ENCODE measurements around the gene HIGD1B.

The HIGD1B gene

DNA sequence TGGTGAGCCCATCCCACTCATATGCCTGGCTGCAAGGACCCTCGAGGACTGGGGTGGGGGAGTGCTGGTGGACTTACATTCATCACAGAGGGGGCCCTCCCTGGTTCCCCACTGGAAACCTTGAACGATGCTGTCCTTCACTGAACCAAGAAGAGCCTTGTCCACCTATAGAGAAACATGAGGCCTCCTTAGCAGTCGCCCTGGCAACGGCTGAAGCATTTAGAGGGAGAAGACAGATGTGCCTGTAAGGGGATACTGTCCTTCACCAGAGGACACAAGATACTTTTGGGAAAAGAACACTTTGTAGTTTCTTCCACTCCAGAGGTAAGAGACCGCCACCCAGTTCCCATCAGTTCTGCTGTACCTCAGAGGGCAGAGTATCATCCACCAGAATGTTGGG lies 6.5 kb downstream of the HIGD1B start:
- no peaks in the 10 kb centered on the region for H3K27me3 Mint-ChIP-seq (ENCODE audit: low read depth)
- TF ChIP-seq, protein P1, sequence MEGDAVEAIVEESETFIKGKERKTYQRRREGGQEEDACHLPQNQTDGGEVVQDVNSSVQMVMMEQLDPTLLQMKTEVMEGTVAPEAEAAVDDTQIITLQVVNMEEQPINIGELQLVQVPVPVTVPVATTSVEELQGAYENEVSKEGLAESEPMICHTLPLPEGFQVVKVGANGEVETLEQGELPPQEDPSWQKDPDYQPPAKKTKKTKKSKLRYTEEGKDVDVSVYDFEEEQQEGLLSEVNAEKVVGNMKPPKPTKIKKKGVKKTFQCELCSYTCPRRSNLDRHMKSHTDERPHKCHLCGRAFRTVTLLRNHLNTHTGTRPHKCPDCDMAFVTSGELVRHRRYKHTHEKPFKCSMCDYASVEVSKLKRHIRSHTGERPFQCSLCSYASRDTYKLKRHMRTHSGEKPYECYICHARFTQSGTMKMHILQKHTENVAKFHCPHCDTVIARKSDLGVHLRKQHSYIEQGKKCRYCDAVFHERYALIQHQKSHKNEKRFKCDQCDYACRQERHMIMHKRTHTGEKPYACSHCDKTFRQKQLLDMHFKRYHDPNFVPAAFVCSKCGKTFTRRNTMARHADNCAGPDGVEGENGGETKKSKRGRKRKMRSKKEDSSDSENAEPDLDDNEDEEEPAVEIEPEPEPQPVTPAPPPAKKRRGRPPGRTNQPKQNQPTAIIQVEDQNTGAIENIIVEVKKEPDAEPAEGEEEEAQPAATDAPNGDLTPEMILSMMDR (IDR thresholded peaks at IDR 0.05; ENCODE audit: unreplicated experiment in 3 of 3), result no peak
- no peaks in the 10 kb centered on the region for H3K9me3 Mint-ChIP-seq
- H3K27ac Mint-ChIP-seq, result no peak overlapping the region
- no peaks in the 10 kb centered on the region for H3K4me1 Mint-ChIP-seq
- no peak overlapping the region for H3K4me3 Mint-ChIP-seq
- H3K36me3 Mint-ChIP-seq (ENCODE audit: low read depth), result peaks cover 72% of the 10 kb centered on the region

DNA sequence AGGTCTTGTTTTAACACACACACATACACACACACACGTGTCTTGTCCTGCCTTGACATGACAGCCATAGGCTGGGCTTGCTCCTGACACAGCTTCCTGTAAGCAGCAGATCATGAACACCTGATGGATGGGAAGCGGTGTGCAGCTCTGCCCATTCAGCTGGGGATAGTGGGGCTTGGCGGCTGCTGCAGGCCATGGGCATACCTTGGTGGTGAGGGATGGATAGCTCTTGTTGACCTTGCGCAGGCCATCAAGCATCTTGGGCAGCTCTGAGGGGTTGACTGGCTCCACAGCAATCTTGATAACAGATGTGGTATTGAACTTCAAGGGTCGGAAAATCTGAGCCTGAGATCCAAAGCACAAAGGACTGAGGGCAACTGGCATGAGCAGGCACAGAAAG lies 12.0 kb downstream of the HIGD1B start:
- peaks cover 74% of the 10 kb centered on the region for H3K36me3 Mint-ChIP-seq (ENCODE audit: low read depth)
- no peaks in the 10 kb centered on the region for H3K27me3 Mint-ChIP-seq (ENCODE audit: low read depth)
- no peak overlapping the region for H3K4me3 Mint-ChIP-seq
- no peaks in the 10 kb centered on the region for H3K9me3 Mint-ChIP-seq
- H3K27ac Mint-ChIP-seq, result no peak overlapping the region
- H3K4me1 Mint-ChIP-seq, result no peaks in the 10 kb centered on the region
- TF ChIP-seq, protein P1 (IDR thresholded peaks at IDR 0.05; ENCODE audit: unreplicated experiment in 3 of 3), result no peak

DNA sequence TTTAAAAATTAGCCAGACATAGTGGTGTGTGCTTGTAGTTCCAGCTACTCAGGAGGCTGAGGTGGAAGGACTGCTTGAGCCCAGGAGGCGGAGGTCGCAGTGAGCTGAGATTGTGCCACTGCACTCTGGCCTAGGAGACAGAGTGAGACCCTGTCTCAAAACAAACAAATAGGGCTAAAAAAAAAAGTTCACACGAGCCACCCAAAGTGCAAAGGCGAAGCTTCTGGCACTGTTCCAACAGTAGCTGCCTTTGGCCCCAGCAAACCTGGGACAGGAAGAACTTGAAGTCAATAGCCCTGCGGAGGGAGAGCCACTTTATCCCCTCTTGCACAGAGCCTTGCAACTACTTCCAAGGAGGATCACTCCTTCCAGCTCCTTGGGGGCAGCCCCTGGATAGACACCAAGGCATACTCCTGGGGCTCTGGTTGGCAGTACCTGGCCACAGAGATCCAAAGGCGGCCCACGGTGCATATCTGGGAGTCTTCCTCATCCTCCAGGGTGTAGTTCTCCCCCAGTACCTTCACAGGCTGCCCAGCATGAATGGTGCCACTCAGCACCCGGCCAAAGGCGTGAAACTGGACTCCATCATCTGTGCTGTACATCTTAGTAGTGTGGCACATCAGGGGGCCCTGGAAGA lies 14.7 kb downstream of the HIGD1B start:
- no peak overlapping the region for H3K27ac Mint-ChIP-seq
- TF ChIP-seq, protein P1 (IDR thresholded peaks at IDR 0.05; ENCODE audit: unreplicated experiment in 3 of 3), result no peak
- H3K4me1 Mint-ChIP-seq, result no peaks in the 10 kb centered on the region
- no peak overlapping the region for H3K4me3 Mint-ChIP-seq
- no peaks in the 10 kb centered on the region for H3K9me3 Mint-ChIP-seq
- peaks cover 56% of the 10 kb centered on the region for H3K36me3 Mint-ChIP-seq (ENCODE audit: low read depth)
- no peaks in the 10 kb centered on the region for H3K27me3 Mint-ChIP-seq (ENCODE audit: low read depth)

DNA sequence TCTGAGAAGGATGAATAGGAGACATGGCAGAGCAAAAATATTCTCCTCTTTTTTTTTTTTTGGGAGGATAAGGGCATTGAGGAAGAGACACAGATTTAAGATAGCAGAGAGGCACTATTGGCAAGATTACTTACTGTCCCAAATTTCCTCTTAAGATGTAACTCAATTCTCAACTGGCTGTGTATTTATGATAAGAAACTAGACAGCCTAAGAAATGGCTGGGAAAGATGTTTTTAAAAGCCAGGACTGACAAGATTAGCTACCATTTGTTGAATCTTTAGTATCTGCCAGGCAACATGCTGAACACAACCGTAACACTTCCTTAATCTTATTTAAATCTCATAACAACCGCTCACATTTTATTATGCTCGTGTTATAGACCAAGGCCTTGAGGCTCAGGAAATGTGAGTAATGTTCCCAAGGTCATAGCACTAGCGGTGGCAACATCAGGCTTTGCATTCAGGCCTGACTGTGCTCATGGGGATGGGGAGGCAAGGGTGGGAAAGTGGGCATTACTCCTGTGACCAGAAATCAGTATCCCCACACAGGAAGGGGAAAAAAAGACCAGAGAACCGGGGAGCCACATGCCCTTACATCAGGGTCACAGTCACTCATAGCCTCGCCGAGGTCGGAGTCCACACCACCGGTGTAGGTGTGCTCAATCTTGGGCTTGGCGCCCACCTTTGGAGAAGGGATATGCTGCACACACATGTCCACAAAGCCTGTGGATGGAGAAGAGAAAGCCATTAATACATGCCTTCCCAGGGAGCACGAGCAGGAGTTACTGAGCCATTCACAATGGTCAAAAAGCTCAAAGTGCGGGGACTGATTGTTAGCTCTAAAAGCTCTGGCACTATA lies 15.6 kb downstream of the HIGD1B start:
- TF ChIP-seq, protein P1 (IDR thresholded peaks at IDR 0.05; ENCODE audit: unreplicated experiment in 3 of 3), result no peak
- Mint-ChIP-seq H3K4me1 (no peaks in the 10 kb centered on the region), H3K27me3 (ENCODE audit: low read depth) (no peaks in the 10 kb centered on the region), H3K27ac (no peak overlapping the region), H3K36me3 (ENCODE audit: low read depth) (peaks cover 62% of the 10 kb centered on the region), H3K9me3 (no peaks in the 10 kb centered on the region), H3K4me3 (no peak overlapping the region)

DNA sequence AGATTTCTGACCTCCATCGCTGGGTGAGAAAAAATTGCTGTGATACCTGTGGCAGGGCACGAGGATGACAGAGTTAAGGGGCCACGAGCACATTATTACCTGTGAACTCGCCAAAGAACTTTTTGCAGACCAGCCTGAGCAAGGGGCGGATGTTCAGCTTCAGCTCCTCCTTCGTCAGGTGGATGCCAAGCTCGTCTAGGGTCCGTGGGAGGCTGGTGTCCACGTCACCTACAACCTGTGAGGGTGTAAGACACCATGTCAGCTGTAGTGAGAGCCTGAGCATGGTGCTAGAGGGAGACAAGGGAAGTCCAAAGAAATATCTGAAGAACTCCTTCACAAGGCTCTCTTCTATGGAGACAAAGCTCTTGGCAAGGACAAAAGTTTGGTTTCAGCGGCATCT lies 17.1 kb downstream of the HIGD1B start:
- TF ChIP-seq, protein P1 (IDR thresholded peaks at IDR 0.05; ENCODE audit: unreplicated experiment in 3 of 3), result no peak
- Mint-ChIP-seq H3K27me3 (ENCODE audit: low read depth) (no peaks in the 10 kb centered on the region), H3K36me3 (ENCODE audit: low read depth) (peaks cover 65% of the 10 kb centered on the region), H3K9me3 (no peaks in the 10 kb centered on the region), H3K4me1 (no peaks in the 10 kb centered on the region), H3K4me3 (no peak overlapping the region), H3K27ac (no peak overlapping the region)
